Measurements from ENCODE around the gene KLHL29.

KLHL29 gene

DNA sequence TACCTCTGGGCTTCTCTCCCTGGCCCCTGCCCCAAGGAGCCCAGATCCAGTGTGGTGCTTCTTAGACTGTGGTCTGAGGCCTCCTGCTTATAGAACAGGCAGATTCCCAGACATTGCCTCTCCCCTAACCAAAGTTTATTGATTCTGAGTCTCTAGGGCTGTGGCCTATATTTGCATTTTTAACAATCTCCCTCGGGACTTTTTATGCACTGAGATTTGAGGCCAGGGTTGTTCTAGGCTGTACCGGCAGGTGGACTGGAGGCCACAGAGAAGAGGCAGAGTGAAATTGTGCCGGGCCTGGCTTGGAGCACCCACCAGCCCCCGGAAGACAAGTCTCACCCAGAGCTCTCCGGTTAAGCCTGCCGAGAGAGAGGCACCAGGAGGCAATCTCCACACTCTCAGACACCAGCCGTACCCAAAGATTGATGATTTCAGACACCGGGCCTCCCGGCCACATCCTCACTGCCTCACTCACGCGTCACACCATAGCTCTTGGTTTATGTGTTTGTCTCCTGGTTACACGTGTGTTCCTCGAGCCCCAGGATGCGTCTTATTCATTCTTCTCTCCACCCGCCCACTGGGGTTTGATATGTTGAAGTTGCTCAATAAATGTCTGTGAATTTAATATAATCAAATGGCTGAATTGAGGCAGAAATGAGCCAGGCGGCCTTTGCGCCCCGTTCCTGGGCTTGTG is 203.7 kb downstream of the KLHL29 start:
- TF ChIP-seq CTCF (IDR thresholded peaks at IDR 0.05; ENCODE audit: insufficient read depth, missing control alignments) = no peak
- FAIRE-seq (no peak), DNase-seq (ENCODE audit: insufficient read length, low spot score) (no peak)

GRCh38 chr2:23589220-23589647 is 204.3 kb downstream of the KLHL29 start:
- no peak for FAIRE-seq
- no peak for TF ChIP-seq CTCF (IDR thresholded peaks at IDR 0.05; ENCODE audit: insufficient read depth, missing control alignments)
- DNase-seq (ENCODE audit: insufficient read length, low spot score) = no peak

DNA sequence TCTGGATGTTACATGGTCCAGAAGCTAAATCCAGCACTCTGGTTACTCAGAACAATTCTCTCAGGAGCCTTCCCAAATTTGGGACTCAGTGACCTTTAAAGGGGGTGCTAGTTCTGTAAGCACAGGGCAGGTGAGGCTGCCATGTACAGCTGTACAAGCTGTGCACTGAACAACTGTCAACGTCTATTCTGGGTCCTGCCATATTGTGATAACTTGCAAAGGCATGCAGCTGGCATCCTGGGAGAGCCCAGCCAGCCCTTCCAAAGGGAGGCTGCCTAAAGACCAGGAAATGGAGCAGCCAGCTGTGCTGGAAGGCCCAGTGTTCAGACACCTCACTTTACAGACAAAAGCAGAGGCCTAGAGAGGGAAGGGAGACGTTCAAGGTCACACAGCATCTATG is 204.8 kb downstream of the KLHL29 start:
- FAIRE-seq = no peak

GRCh38 chr2:23590241-23590869 is 205.4 kb downstream of the KLHL29 start:
- FAIRE-seq = no peak
- no peak for TF ChIP-seq CTCF (IDR thresholded peaks at IDR 0.05; ENCODE audit: insufficient read depth, missing control alignments)

More for the DNA sequence above, 204.8 kb downstream of the KLHL29 start:
- no peak for DNase-seq (ENCODE audit: insufficient read length, low spot score)
- TF ChIP-seq CTCF (IDR thresholded peaks at IDR 0.05; ENCODE audit: insufficient read depth, missing control alignments) = no peak

DNA sequence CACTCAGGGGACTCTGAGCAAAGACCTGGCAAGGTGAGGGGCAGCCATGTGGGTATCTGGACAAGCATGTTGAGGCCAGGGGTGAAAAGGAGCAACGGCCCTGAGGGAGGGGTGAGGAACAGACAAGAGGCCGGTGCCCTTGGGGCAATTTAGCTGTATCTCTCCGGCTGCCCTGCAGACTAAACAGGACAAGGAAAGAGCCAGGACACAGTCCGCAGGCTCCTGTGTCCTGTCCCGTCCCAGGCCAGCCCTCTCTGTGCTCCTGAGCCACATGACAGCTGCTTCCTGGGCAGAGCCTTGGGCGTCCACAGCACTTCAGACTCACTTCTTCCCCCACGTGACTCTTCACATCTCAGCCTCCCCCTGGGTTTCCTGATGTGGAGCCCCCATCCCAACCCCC is 206.1 kb downstream of the KLHL29 start:
- TF ChIP-seq CTCF (IDR thresholded peaks at IDR 0.05; ENCODE audit: insufficient read depth, missing control alignments) = no peak
- DNase-seq (ENCODE audit: insufficient read length, low spot score) = no peak
- FAIRE-seq = no peak

More at GRCh38 chr2:23590241-23590869, 205.4 kb downstream of the KLHL29 start:
- DNase-seq (ENCODE audit: insufficient read length, low spot score) = no peak

GRCh38 chr2:23592061-23592685 is 207.2 kb downstream of the KLHL29 start:
- no peak for TF ChIP-seq CTCF (IDR thresholded peaks at IDR 0.05; ENCODE audit: insufficient read depth, missing control alignments)
- DNase-seq (ENCODE audit: insufficient read length, low spot score) = no peak
- no peak for FAIRE-seq

Data from D721Med (cell line).